Measurements from ENCODE around the gene CXCR2. TPM values are rescaled to one million over a fixed set of nuclear protein-coding genes. Genes with fewer than 3 reads are reported as not detected.

CXCR2 gene
- total and polyA plus RNA-seq, 12 donors = 0.10 to 2.2 (median 0.38) TPM; not detected in 3

DNA sequence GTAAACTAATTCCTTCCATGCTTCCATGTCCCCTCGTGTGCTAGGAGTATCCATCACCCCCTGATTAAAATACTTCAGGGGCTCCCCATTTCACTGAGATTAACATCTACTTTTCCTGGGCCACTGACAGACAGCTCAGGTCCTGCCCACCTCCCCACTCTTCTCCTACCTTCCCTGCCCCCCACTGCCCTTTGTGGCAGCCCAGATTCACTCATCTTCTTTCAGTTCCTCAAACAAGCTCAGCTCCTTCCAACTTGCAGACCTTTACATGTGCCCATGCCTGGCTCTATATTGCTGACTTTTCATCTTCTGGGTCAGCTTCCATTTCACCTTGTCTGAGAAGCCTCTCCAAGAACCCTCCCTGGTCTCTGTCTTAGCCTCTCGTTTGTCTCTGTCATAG, 44.8 kb upstream of the CXCR2 start:
- Histone ChIP-seq H3K27ac (no peak overlapping the region), H3K9me3 (replicated peaks in 1 of 3) (no peaks in the 10 kb centered on the region), H3K27me3 (no peaks in the 10 kb centered on the region), H3K4me1 (replicated peaks in 1 of 2) (no peaks in the 10 kb centered on the region), H3K4me3 (no peak overlapping the region), H3K36me3 (replicated peaks in 1 of 2) (no peaks in the 10 kb centered on the region)
- intact Hi-C loops (cut with DNase I) = no loop called here
- no peak for DNase-seq
- 73 to 80% (median 76%) methylated on average over 2 of the region's 2 CpGs for WGBS, 4 donors
- TF ChIP-seq, protein P1, sequence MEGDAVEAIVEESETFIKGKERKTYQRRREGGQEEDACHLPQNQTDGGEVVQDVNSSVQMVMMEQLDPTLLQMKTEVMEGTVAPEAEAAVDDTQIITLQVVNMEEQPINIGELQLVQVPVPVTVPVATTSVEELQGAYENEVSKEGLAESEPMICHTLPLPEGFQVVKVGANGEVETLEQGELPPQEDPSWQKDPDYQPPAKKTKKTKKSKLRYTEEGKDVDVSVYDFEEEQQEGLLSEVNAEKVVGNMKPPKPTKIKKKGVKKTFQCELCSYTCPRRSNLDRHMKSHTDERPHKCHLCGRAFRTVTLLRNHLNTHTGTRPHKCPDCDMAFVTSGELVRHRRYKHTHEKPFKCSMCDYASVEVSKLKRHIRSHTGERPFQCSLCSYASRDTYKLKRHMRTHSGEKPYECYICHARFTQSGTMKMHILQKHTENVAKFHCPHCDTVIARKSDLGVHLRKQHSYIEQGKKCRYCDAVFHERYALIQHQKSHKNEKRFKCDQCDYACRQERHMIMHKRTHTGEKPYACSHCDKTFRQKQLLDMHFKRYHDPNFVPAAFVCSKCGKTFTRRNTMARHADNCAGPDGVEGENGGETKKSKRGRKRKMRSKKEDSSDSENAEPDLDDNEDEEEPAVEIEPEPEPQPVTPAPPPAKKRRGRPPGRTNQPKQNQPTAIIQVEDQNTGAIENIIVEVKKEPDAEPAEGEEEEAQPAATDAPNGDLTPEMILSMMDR (IDR thresholded peaks at IDR 0.05) = no peak
- TF ChIP-seq POLR2A (IDR thresholded peaks at IDR 0.05) = no peak

DNA sequence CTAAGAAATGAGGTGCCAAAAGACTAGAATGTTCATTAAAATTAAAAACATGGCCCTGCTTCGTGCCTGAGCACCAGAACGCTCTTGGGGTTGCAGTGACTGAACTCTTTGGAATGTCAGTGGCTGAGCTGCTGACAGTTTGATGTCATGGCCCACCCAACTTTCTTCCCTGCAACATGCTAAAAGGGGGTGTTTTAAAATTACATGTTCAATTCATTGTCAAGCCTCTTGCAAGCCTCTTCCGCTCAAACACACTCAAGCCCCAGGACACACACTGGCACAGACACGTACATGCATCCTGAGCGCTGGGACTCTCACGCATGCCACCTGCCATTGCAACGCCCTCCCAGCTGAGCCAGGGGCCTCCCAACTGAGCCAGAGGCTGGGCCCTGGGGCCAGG, 44.1 kb upstream of the CXCR2 start:
- intact Hi-C loops (cut with DNase I) = no loop called here
- WGBS, 4 donors = 81 to 88% (median 84%) methylated on average over 7 of the region's 7 CpGs
- Histone ChIP-seq H3K9me3 (replicated peaks in 1 of 3) (peaks cover 0 to 4% (median 0%) of the 10 kb centered on the region in 3 donors), H3K4me1 (replicated peaks in 1 of 2) (no peaks in the 10 kb centered on the region), H3K4me3 (no peak overlapping the region), H3K27me3 (no peaks in the 10 kb centered on the region), H3K27ac (no peak overlapping the region), H3K36me3 (replicated peaks in 1 of 2) (no peaks in the 10 kb centered on the region)
- TF ChIP-seq, protein P1 (IDR thresholded peaks at IDR 0.05) = no peak
- TF ChIP-seq POLR2A (IDR thresholded peaks at IDR 0.05) = no peak
- no peak for DNase-seq

DNA sequence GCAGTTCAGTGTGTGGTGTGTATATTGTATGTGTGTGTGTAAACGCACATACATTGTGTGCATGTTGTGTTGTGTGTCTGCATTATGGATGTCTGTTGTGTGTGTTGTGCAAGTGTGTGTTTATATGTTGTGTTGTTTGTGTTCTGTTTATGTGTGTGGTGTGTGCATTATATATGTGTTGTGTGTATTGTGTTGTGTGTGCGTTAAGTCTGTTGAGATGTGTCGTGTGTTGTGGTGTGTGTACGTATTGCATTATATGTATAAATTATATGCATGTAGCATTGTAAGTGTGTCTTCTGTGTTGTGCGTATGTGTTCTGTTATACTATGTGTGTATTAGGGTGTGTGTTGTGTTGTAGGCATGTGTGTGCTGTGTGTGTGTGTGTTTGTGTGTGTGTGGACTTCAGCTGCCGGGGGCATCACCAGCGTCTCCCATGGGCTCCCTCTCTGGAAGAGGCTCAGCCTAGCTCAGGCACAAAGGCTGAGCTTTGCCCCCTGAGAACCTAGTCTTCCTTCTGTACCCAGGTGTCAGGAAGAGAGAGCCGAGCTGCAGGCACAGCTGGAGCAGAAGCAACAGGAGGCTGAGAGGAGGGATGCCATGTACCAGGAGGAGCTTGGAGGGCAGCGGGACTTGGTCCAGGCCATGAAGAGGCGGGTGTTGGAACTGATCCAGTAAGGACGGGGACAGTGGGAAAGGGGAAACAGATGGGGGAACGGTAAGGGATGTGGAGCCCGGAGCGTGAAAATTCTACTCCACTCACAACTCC, 43.1 kb upstream of the CXCR2 start:
- H3K4me1 ChIP-seq (replicated peaks in 1 of 2) = no peaks in the 10 kb centered on the region
- H3K4me3 ChIP-seq = no peak overlapping the region
- intact Hi-C loops (cut with DNase I) = no loop called here
- peaks cover 0 to 4% (median 0%) of the 10 kb centered on the region in 3 donors for H3K9me3 ChIP-seq (replicated peaks in 1 of 3)
- no peak for DNase-seq
- H3K36me3 ChIP-seq (replicated peaks in 1 of 2) = no peaks in the 10 kb centered on the region
- no peak overlapping the region for H3K27ac ChIP-seq
- TF ChIP-seq, protein P1 (IDR thresholded peaks at IDR 0.05) = no peak
- no peak for TF ChIP-seq POLR2A (IDR thresholded peaks at IDR 0.05)
- no peaks in the 10 kb centered on the region for H3K27me3 ChIP-seq
- 67 to 78% (median 72%) methylated on average over 12 to 14 of the region's 14 CpGs for WGBS, 4 donors

DNA sequence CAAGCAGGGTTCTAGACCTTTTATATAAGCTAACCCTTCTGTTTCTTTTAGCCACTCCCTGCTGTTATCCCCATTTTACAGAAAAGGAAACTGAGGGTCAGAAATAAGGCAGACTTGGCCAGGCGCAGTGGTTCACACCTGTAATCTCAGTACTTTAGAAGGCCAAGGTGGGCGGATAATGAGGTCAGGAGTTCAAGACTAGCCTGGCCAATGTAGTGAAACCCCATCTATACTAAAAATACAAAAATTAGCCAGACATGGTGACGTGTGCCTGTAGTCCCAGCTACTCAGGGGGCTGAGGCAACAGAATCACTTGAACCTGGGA, 42.5 kb upstream of the CXCR2 start:
- Histone ChIP-seq H3K9me3 (replicated peaks in 1 of 3) (peaks cover 0 to 4% (median 0%) of the 10 kb centered on the region in 3 donors), H3K4me1 (replicated peaks in 1 of 2) (no peaks in the 10 kb centered on the region), H3K4me3 (no peak overlapping the region), H3K27ac (no peak overlapping the region), H3K36me3 (replicated peaks in 1 of 2) (no peaks in the 10 kb centered on the region), H3K27me3 (no peaks in the 10 kb centered on the region)
- intact Hi-C loops (cut with DNase I) = no loop called here
- TF ChIP-seq POLR2A (IDR thresholded peaks at IDR 0.05) = no peak
- TF ChIP-seq, protein P1 (IDR thresholded peaks at IDR 0.05) = no peak
- no peak for DNase-seq
- 81 to 95% (median 86%) methylated on average over 3 of the region's 3 CpGs for WGBS, 4 donors

Measured in adrenal gland (tissue), 12 donors.